Aorta (tissue), 4 donors: ENCODE measurements around the gene VAMP5. TPM values are rescaled to one million over a fixed set of nuclear protein-coding genes. Genes with fewer than 3 reads are reported as not detected.

Experiments used
- polyA plus RNA-seq, 2 donors: library from polyadenylated mRNA; stranded (reverse); fragments of 200-250 nt; gene quantifications; one replicate each; pipeline ENCODE4 v1.2.3, GENCODE V29; 2013
- total RNA-seq, 2 donors: library from RNA; stranded (reverse); fragmentation: NEBNext Ultra II Directional; extraction: Animal tissue kit (Norgen Biotek cat#: 25700); gene quantifications; one replicate each; pipeline ENCODE4 v1.2.1, GENCODE V29; 2021
- donor health status: healthy with polysubstance abuse.
- donor health status: Bipolar disorder and iron deficiency.
- donor health status: DM: no; HTN: no; CAD: no.
- donor health status: DM: yes; HTN: yes; CAD: no.

The VAMP5 gene
- total and polyA plus RNA-seq, 4 donors = 60.3 to 186 (median 132) TPM

Other genes starting within 250 kb of the VAMP5 start
- 10 to 100 TPM; 23.8 to 29.5 TPM for gene RETSAT, start 229.9 kb upstream of the VAMP5 start, total RNA-seq
- 10 to 100 TPM; 18.9 to 22.7 TPM for gene RETSAT, start 229.9 kb upstream of the VAMP5 start, polyA plus RNA-seq
- 10 to 100 TPM; 17.0 to 26.6 TPM for gene ELMOD3, start 229.7 kb upstream of the VAMP5 start, total RNA-seq
- 10 to 100 TPM in 1 of 2 donors, 1 to 10 TPM in 1; 9.5 to 38.3 TPM for gene ELMOD3, start 229.7 kb upstream of the VAMP5 start, polyA plus RNA-seq
- gene CAPG, start 174.1 kb upstream of the VAMP5 start, total RNA-seq = 10 to 100 TPM; 67.1 to 78.5 TPM
- 100 to 1,000 TPM in 1 of 2 donors, 10 to 100 TPM in 1; 24.9 to 103 TPM for gene CAPG, start 174.1 kb upstream of the VAMP5 start, polyA plus RNA-seq
- not detected for gene SH2D6, start 165.7 kb upstream of the VAMP5 start, total RNA-seq
- gene SH2D6, start 165.7 kb upstream of the VAMP5 start, polyA plus RNA-seq = 1 to 10 TPM in 1 of 2 donors, not detected in 1; 1.5 TPM
- gene MAT2A, start 45.3 kb upstream of the VAMP5 start, total RNA-seq = 100 to 1,000 TPM; 193 to 397 TPM
- 100 to 1,000 TPM in 1 of 2 donors, 10 to 100 TPM in 1; 48.8 to 167 TPM for gene MAT2A, start 45.3 kb upstream of the VAMP5 start, polyA plus RNA-seq
- gene GGCX, start 22.9 kb upstream of the VAMP5 start, total RNA-seq = 10 to 100 TPM; 30.3 to 48.3 TPM
- gene GGCX, start 22.9 kb upstream of the VAMP5 start, polyA plus RNA-seq = 10 to 100 TPM; 15.5 to 18.6 TPM
- gene VAMP8, start 6.8 kb upstream of the VAMP5 start, total RNA-seq = 10 to 100 TPM; 40.5 to 43.5 TPM
- gene VAMP8, start 6.8 kb upstream of the VAMP5 start, polyA plus RNA-seq = 100 to 1,000 TPM in 1 of 2 donors, 10 to 100 TPM in 1; 23.9 to 256 TPM
- 10 to 100 TPM; 76.0 to 98.5 TPM for gene RNF181, start 11.3 kb downstream of the VAMP5 start, total RNA-seq
- gene RNF181, start 11.3 kb downstream of the VAMP5 start, polyA plus RNA-seq = 100 to 1,000 TPM; 148 to 203 TPM
- 10 to 100 TPM; 13.9 to 19.2 TPM for gene TMEM150A, start 18.3 kb downstream of the VAMP5 start, total RNA-seq
- 10 to 100 TPM; 17.8 to 27.8 TPM for gene TMEM150A, start 18.3 kb downstream of the VAMP5 start, polyA plus RNA-seq
- 10 to 100 TPM; 22.8 to 35.2 TPM for gene C2orf68, start 27.6 kb downstream of the VAMP5 start, total RNA-seq
- gene C2orf68, start 27.6 kb downstream of the VAMP5 start, polyA plus RNA-seq = 10 to 100 TPM; 15.5 to 19.9 TPM
- gene USP39, start 31.8 kb downstream of the VAMP5 start, total RNA-seq = 10 to 100 TPM; 27.4 to 37.0 TPM
- gene USP39, start 31.8 kb downstream of the VAMP5 start, polyA plus RNA-seq = 10 to 100 TPM; 33.6 to 37.0 TPM
- gene SFTPB, start 83.8 kb downstream of the VAMP5 start, total RNA-seq = 1 to 10 TPM in 1 of 2 donors, not detected in 1; 1.7 TPM
- gene SFTPB, start 83.8 kb downstream of the VAMP5 start, polyA plus RNA-seq = 1 to 10 TPM; 2.3 to 8.1 TPM
- 1 to 10 TPM; 2.1 to 8.0 TPM for gene GNLY, start 109.9 kb downstream of the VAMP5 start, total RNA-seq
- gene GNLY, start 109.9 kb downstream of the VAMP5 start, polyA plus RNA-seq = under 1 TPM in 1 of 2 donors, not detected in 1; 0.43 TPM
- 10 to 100 TPM; 56.7 to 68.5 TPM for gene ATOH8, start 169.6 kb downstream of the VAMP5 start, total RNA-seq
- gene ATOH8, start 169.6 kb downstream of the VAMP5 start, polyA plus RNA-seq = 10 to 100 TPM; 51.5 to 78.8 TPM